RWPE1 (cell line): ENCODE measurements around the gene PRR23C.
"Not testable (repeated sequence)": the region's sequence is repeated elsewhere in the genome, so short reads cannot be mapped to it uniquely, and the experiment has no call there.

ENCODE experiments used
- CTCF ChIA-PET: fragments of 350-600 bp; sonication (Branson Sonifier 250); formaldehyde crosslinking; extraction: SDS; loops from one replicate; lab custom pipeline; 2021; lab: Yijun Ruan, JAX
- POLR2A ChIA-PET: fragments of 400-600 bp; formaldehyde crosslinking; extraction: SDS; loops from one replicate; lab custom pipeline; 2020; ENCODE audit warnings: antibody characterized with exemption; ENCODE audit not compliant: low non-redundant PET; lab: Yijun Ruan, JAX
- DNase-seq: peaks from one replicate; pipeline ENCODE4 v3.0.0; 2012; ENCODE audit warnings: low spot score
- H3K27ac ChIP-seq: fragments of 450-650 bp; 2 replicates; pipeline ENCODE4 v1.5.1; 2017
- TF ChIP-seq, protein P1 (sequence below): fragments of 450-650 bp; conservative IDR thresholded peaks from 2 replicates; pipeline ENCODE4 v1.5.1; 2017; ENCODE audit warnings: low read depth, mild to moderate bottlenecking

The PRR23C gene

DNA sequence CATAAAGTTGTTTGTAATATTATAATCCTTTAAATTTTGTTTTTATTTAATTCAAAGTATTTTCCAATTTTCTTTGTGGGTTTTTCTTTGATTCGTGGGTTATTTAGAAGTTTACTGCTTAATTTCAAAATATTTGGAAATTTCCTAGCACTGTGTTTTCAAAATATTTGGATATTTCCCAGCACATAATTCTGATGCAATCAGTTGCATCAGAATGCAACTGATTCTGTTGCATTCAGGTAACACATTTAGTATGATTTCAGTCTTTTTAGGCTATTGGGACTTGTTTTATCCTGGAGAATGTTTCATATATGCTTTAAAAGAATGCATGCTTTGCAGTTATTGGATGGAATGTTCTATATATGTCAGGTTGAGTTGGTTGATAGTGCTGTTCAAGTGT is 18.2 kb upstream of the PRR23C start:
- H3K27ac ChIP-seq: no peak overlapping the region
- TF ChIP-seq, protein P1, sequence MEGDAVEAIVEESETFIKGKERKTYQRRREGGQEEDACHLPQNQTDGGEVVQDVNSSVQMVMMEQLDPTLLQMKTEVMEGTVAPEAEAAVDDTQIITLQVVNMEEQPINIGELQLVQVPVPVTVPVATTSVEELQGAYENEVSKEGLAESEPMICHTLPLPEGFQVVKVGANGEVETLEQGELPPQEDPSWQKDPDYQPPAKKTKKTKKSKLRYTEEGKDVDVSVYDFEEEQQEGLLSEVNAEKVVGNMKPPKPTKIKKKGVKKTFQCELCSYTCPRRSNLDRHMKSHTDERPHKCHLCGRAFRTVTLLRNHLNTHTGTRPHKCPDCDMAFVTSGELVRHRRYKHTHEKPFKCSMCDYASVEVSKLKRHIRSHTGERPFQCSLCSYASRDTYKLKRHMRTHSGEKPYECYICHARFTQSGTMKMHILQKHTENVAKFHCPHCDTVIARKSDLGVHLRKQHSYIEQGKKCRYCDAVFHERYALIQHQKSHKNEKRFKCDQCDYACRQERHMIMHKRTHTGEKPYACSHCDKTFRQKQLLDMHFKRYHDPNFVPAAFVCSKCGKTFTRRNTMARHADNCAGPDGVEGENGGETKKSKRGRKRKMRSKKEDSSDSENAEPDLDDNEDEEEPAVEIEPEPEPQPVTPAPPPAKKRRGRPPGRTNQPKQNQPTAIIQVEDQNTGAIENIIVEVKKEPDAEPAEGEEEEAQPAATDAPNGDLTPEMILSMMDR: no peak
- ChIA-PET POLR2A (no interaction called here), CTCF (no interaction called here)
- no peak for DNase-seq

DNA sequence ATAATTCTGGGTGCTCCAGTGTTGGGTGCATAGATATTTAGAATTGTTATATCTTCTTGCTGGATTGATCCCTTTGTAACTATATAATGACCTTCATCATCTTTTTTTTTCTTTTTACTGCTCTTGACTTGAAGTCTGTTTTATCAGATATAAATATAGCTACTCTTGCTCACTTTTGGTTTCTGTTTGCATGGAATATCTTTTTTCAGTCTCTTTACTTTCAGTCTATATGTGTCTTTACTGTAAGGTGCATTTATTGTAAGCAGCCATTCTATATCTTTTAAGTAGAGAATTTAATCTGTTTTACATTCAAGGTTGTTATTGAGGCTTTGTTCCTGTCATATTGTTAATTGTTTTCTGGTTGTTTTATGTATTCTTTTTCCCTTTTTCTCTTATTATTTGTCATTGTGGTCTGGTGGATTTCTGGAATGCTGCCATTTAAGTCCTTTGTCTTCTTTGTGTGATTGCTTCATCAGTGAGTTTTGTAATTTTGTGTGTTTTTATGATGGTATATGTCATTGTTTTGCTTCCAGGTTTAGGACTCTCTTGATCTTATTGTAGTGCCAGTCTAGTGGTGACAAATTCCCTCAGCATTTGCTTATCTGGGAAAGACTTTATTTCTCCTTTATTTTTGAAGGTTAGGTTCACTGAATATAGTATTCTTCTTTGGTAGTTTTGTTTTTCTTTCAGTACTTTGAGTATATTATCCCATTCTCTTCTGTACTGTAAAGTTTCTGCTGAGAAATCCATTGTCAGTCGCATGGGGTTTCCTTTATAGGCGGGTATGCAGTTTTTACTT is 8.3 kb upstream of the PRR23C start:
- POLR2A ChIA-PET: no interaction called here
- TF ChIP-seq, protein P1: no peak
- CTCF ChIA-PET: no interaction called here
- H3K27ac ChIP-seq: no peak overlapping the region
- no peak for DNase-seq

DNA sequence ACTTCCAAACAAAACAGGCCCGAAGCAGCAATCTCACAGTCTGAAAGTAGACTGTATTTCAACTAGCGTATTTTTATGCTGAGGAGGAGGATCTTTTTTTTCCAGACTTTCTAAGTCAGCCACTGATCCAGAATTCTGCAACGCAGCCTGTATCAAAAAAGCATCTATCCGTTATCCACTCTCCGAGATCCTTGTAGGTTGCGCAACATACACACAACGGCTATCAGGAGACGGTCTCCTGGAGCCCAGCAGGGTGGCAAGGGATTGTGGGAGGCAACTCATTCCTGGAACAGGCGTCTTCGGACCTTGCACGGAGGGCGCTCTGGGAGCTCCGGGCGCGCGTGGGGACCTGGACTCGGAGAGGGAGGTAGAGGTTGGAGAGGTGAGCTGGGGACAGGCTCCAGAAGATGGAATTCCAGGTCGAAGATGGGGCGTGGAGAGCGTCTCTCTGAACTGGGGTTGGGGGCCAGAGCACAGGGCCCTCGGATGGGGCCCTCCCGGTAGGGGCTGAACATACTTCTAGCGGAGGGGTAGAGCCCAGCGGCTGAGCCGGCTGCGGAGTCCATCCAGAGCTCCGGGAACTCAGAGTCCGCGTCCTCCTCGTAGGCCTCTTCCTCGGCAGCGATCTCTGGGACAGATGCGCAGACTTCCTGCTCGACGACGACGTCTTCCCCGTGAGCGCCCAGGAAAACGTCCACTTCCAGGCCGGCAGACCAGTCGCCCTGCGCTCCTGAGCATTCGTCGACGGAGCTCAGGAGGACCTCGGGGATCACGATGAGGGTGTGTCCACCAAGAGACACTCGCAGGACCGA is 932 bp downstream of the PRR23C start:
- POLR2A ChIA-PET: no interaction called here

DNA sequence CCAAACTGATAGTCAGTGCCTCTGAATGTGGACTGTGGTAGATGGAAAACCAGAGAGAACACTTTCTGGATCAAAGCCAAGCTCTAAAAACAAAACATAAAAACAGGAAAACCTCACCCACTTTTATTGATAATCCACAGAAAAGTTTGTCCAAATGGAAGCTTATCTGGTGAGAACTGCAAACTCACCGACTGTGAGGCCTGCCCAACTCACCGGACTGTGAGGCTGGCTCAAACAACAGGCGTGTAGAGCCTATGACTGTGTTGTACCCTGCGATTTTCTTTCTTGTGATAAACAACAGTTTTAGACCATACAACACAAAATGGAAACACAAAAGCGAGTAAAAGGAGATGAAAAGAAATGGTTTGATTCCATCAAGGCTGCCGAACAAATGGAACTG is 7.2 kb downstream of the PRR23C start:
- CTCF ChIA-PET: no interaction called here
- DNase-seq: no peak
- TF ChIP-seq, protein P1: no peak
- no peak overlapping the region for H3K27ac ChIP-seq
- POLR2A ChIA-PET: no interaction called here

More for the DNA sequence above, 932 bp downstream of the PRR23C start:
- no peak overlapping the region for H3K27ac ChIP-seq
- TF ChIP-seq, protein P1: no peak
- DNase-seq: no peak
- CTCF ChIA-PET: no interaction called here

DNA sequence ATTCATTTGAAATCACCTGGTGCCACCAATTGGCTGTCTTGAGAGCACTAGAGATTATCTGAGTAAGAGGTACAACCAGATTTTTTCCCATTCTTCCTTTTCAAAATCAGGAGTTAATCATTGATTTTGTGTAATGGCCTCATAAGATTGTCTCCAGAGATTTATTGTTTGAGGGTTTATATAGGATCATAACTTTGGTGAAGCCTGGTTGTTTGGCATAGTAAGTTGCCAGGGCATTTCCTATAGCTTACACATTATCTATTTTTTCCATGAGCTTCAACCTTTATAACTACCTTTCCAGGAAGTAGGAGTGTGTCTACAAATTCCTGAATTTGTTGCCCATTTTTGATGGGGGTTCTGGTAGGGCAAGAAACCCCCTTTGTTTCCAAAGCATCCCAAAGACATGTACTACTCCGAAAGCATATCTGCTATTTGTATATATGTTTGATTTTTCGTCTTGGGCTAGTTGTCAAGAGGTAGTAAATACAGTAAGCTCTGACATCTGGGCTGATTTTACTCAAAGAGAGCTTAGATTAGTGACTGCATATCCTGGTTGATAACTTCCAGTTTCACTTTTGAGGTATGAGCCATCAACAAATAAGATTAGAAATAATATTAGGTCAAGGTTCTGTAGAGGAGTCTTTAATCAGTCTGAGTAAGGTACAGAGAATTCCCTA is 12.2 kb downstream of the PRR23C start:
- H3K27ac ChIP-seq: no peak overlapping the region
- TF ChIP-seq, protein P1: no peak
- CTCF ChIA-PET: interaction anchor here (0.8 kb wide), 1 partner anchor 360 kb away, joined by 3 read pairs; no protein-coding TSS in a partner anchor
- DNase-seq: no peak
- POLR2A ChIA-PET: no interaction called here

DNA sequence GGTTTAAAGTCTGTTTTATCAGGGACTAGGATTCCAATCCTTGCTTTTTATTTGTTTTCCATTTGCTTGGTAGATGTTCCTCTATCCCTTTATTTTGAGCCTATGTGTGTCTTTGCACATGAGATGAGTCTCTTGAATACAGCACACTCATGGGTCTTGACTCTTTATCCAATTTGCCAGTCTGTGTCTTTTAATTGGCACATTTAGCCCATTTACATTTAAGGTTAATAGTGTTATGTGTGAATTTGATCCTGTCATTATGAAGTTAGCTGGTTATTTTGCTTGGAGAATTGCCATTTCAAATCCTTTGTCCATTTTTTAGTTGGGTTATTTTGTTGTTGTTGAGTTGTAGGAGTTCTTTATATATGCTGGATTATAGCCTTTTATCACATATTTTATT is 14.1 kb downstream of the PRR23C start:
- POLR2A ChIA-PET, CTCF ChIA-PET: not testable (repeated sequence)

More for the DNA sequence above, 14.1 kb downstream of the PRR23C start:
- not testable (repeated sequence) for H3K27ac ChIP-seq, DNase-seq
